Measurements from ENCODE around the gene USP34.

Gene USP34

GRCh38 chr2:61291851-61292575, 178.9 kb downstream of the USP34 start:
- no peak for DNase-seq (ENCODE audit: low spot score)

GRCh38 chr2:61288070-61288841, 182.6 kb downstream of the USP34 start:
- DNase-seq (ENCODE audit: low spot score): no peak

GRCh38 chr2:61287254-61287653, 183.6 kb downstream of the USP34 start:
- DNase-seq (ENCODE audit: low spot score): no peak

- no peak for DNase-seq (ENCODE audit: low spot score)
These were observed 187.3 kb downstream of the USP34 start for GRCh38 chr2:61283443-61284160.

- no peak for DNase-seq (ENCODE audit: low spot score)
These were observed 188.7 kb downstream of the USP34 start for GRCh38 chr2:61282104-61282590.

GRCh38 chr2:61281321-61281720, 189.6 kb downstream of the USP34 start:
- DNase-seq (ENCODE audit: low spot score): no peak

GRCh38 chr2:61277756-61278155, 193.1 kb downstream of the USP34 start:
- no peak for DNase-seq (ENCODE audit: low spot score)

- DNase-seq (ENCODE audit: low spot score): no peak
These were observed 195.2 kb downstream of the USP34 start for GRCh38 chr2:61275575-61276184.

GRCh38 chr2:61272421-61273070, 198.3 kb downstream of the USP34 start:
- DNase-seq (ENCODE audit: low spot score): peak; percentile 11

GRCh38 chr2:61268249-61268648, 202.6 kb downstream of the USP34 start:
- DNase-seq (ENCODE audit: low spot score): no peak

- no peak for DNase-seq (ENCODE audit: low spot score)
These were observed 204.0 kb downstream of the USP34 start for GRCh38 chr2:61266632-61267505.

GRCh38 chr2:61263830-61264229, 207.1 kb downstream of the USP34 start:
- no peak for DNase-seq (ENCODE audit: low spot score)

- no peak for DNase-seq (ENCODE audit: low spot score)
These were observed 208.2 kb downstream of the USP34 start for GRCh38 chr2:61262699-61263098.

GRCh38 chr2:61257446-61257845, 213.4 kb downstream of the USP34 start:
- DNase-seq (ENCODE audit: low spot score): no peak

- DNase-seq (ENCODE audit: low spot score): peak; percentile 56
These were observed 215.1 kb downstream of the USP34 start for GRCh38 chr2:61255580-61256437.

- no peak for DNase-seq (ENCODE audit: low spot score)
These were observed 216.4 kb downstream of the USP34 start for GRCh38 chr2:61254536-61254935.

GRCh38 chr2:61253136-61253535, 217.8 kb downstream of the USP34 start:
- DNase-seq (ENCODE audit: low spot score): no peak

GRCh38 chr2:61252031-61252430, 218.9 kb downstream of the USP34 start:
- no peak for DNase-seq (ENCODE audit: low spot score)

GRCh38 chr2:61249521-61250071, 221.3 kb downstream of the USP34 start:
- DNase-seq (ENCODE audit: low spot score): no peak
